ENCODE data around the gene SLF2.

Gene SLF2

GRCh38 chr10:100989088-100989487 is 76.3 kb downstream of the SLF2 start:
- Histone ChIP-seq H3K9ac (ENCODE audit: low read length in 2 of 2) (no peak overlapping the region), H3K27ac (ENCODE audit: low read length) (no peak overlapping the region), H3K27me3 (ENCODE audit: control insufficient read depth in 1 of 2, insufficient read depth in 2 of 2, low read length in 2 of 2) (no peaks in the 10 kb centered on the region), H3K4me1 (ENCODE audit: control insufficient read depth, insufficient read depth, low read length) (peaks cover 21% of the 10 kb centered on the region), H3K9me3 (ENCODE audit: control insufficient read depth in 2 of 2, low read length in 2 of 2) (no peaks in the 10 kb centered on the region), H3K4me3 (ENCODE audit: low read length in 2 of 2) (no peak overlapping the region), H3K36me3 (ENCODE audit: control insufficient read depth in 2 of 2, insufficient read depth in 2 of 2, low read length in 2 of 2) (peaks cover 22 to 29% of the 10 kb centered on the region in 2 donors)

GRCh38 chr10:100993986-100994708 is 81.4 kb downstream of the SLF2 start:
- H3K27me3 ChIP-seq (ENCODE audit: control insufficient read depth in 1 of 2, insufficient read depth in 2 of 2, low read length in 2 of 2), result no peaks in the 10 kb centered on the region
- no peak overlapping the region for H3K27ac ChIP-seq (ENCODE audit: low read length)
- H3K9ac ChIP-seq (ENCODE audit: low read length in 2 of 2), result no peak overlapping the region

GRCh38 chr10:100995181-100995580 is 82.4 kb downstream of the SLF2 start:
- no peaks in the 10 kb centered on the region for H3K9me3 ChIP-seq (ENCODE audit: control insufficient read depth in 2 of 2, low read length in 2 of 2)
- peaks cover 22% of the 10 kb centered on the region for H3K4me1 ChIP-seq (ENCODE audit: control insufficient read depth, insufficient read depth, low read length)
- H3K36me3 ChIP-seq (ENCODE audit: control insufficient read depth in 2 of 2, insufficient read depth in 2 of 2, low read length in 2 of 2), result peaks cover 19 to 22% of the 10 kb centered on the region in 2 donors
- no peaks in the 10 kb centered on the region for H3K27me3 ChIP-seq (ENCODE audit: control insufficient read depth in 1 of 2, insufficient read depth in 2 of 2, low read length in 2 of 2)
- peak overlapping the region in 1 of 2 donors; percentile 13 for H3K9ac ChIP-seq (ENCODE audit: low read length in 2 of 2)
- no peak overlapping the region for H3K27ac ChIP-seq (ENCODE audit: low read length)
- H3K4me3 ChIP-seq (ENCODE audit: low read length in 2 of 2), result no peak overlapping the region

More at GRCh38 chr10:100993986-100994708, 81.4 kb downstream of the SLF2 start:
- peaks cover 22 to 25% of the 10 kb centered on the region in 2 donors for H3K36me3 ChIP-seq (ENCODE audit: control insufficient read depth in 2 of 2, insufficient read depth in 2 of 2, low read length in 2 of 2)
- H3K4me1 ChIP-seq (ENCODE audit: control insufficient read depth, insufficient read depth, low read length), result peaks cover 22% of the 10 kb centered on the region
- no peak overlapping the region for H3K4me3 ChIP-seq (ENCODE audit: low read length in 2 of 2)
- H3K9me3 ChIP-seq (ENCODE audit: control insufficient read depth in 2 of 2, low read length in 2 of 2), result no peaks in the 10 kb centered on the region

GRCh38 chr10:100996678-100997359 is 84.1 kb downstream of the SLF2 start:
- Histone ChIP-seq H3K9ac (ENCODE audit: low read length in 2 of 2) (peak overlapping the region; percentile 68 to 81), H3K9me3 (ENCODE audit: control insufficient read depth in 2 of 2, low read length in 2 of 2) (no peaks in the 10 kb centered on the region), H3K27me3 (ENCODE audit: control insufficient read depth in 1 of 2, insufficient read depth in 2 of 2, low read length in 2 of 2) (no peaks in the 10 kb centered on the region), H3K4me3 (ENCODE audit: low read length in 2 of 2) (peak overlapping the region; percentile 69 to 90), H3K36me3 (ENCODE audit: control insufficient read depth in 2 of 2, insufficient read depth in 2 of 2, low read length in 2 of 2) (peaks cover 8 to 11% of the 10 kb centered on the region in 2 donors), H3K4me1 (ENCODE audit: control insufficient read depth, insufficient read depth, low read length) (peaks cover 37% of the 10 kb centered on the region), H3K27ac (ENCODE audit: low read length) (peak overlapping the region; percentile 95)

- H3K9me3 ChIP-seq (ENCODE audit: control insufficient read depth in 2 of 2, low read length in 2 of 2), result no peaks in the 10 kb centered on the region
- no peaks in the 10 kb centered on the region for H3K27me3 ChIP-seq (ENCODE audit: control insufficient read depth in 1 of 2, insufficient read depth in 2 of 2, low read length in 2 of 2)
- peak overlapping the region; percentile 69 to 90 for H3K4me3 ChIP-seq (ENCODE audit: low read length in 2 of 2)
- H3K27ac ChIP-seq (ENCODE audit: low read length), result peak overlapping the region; percentile 95
- H3K4me1 ChIP-seq (ENCODE audit: control insufficient read depth, insufficient read depth, low read length), result peaks cover 44% of the 10 kb centered on the region
- peak overlapping the region; percentile 68 to 81 for H3K9ac ChIP-seq (ENCODE audit: low read length in 2 of 2)
- peaks cover 8 to 11% of the 10 kb centered on the region in 2 donors for H3K36me3 ChIP-seq (ENCODE audit: control insufficient read depth in 2 of 2, insufficient read depth in 2 of 2, low read length in 2 of 2)
These were observed 84.8 kb downstream of the SLF2 start for GRCh38 chr10:100997360-100998182.

- Histone ChIP-seq H3K27me3 (ENCODE audit: control insufficient read depth in 1 of 2, insufficient read depth in 2 of 2, low read length in 2 of 2) (no peaks in the 10 kb centered on the region), H3K36me3 (ENCODE audit: control insufficient read depth in 2 of 2, insufficient read depth in 2 of 2, low read length in 2 of 2) (peaks cover 11 to 13% of the 10 kb centered on the region in 2 donors), H3K4me3 (ENCODE audit: low read length in 2 of 2) (peak overlapping the region; percentile 69 to 90), H3K9ac (ENCODE audit: low read length in 2 of 2) (peak overlapping the region; percentile 81 to 88), H3K9me3 (ENCODE audit: control insufficient read depth in 2 of 2, low read length in 2 of 2) (no peaks in the 10 kb centered on the region), H3K4me1 (ENCODE audit: control insufficient read depth, insufficient read depth, low read length) (peaks cover 52% of the 10 kb centered on the region), H3K27ac (ENCODE audit: low read length) (peak overlapping the region; percentile 95)
These were observed 85.6 kb downstream of the SLF2 start for GRCh38 chr10:100998183-100998990.

GRCh38 chr10:100998991-100999741 is 86.4 kb downstream of the SLF2 start:
- Histone ChIP-seq H3K4me1 (ENCODE audit: control insufficient read depth, insufficient read depth, low read length) (peaks cover 56% of the 10 kb centered on the region), H3K36me3 (ENCODE audit: control insufficient read depth in 2 of 2, insufficient read depth in 2 of 2, low read length in 2 of 2) (peaks cover 14 to 16% of the 10 kb centered on the region in 2 donors), H3K4me3 (ENCODE audit: low read length in 2 of 2) (peak overlapping the region; percentile 69 to 90), H3K9ac (ENCODE audit: low read length in 2 of 2) (peak overlapping the region; percentile 81 to 88), H3K27me3 (ENCODE audit: control insufficient read depth in 1 of 2, insufficient read depth in 2 of 2, low read length in 2 of 2) (no peaks in the 10 kb centered on the region), H3K27ac (ENCODE audit: low read length) (peak overlapping the region; percentile 95), H3K9me3 (ENCODE audit: control insufficient read depth in 2 of 2, low read length in 2 of 2) (no peaks in the 10 kb centered on the region)

GRCh38 chr10:100999742-101000126 is 87.0 kb downstream of the SLF2 start, which contains the start of gene LZTS2:
TSS of gene LZTS2 (plus strand) at chr10:100999808. CDS start at chr10:101002539, 2,731 bp downstream.
- H3K9ac ChIP-seq (ENCODE audit: low read length in 2 of 2), result peak within 1 kb of the TSS; percentile 94 to 97
- H3K4me1 ChIP-seq (ENCODE audit: control insufficient read depth, insufficient read depth, low read length), result peaks cover 56% of the 10 kb centered on the region
- peaks cover 14 to 16% of the 10 kb centered on the region in 2 donors for H3K36me3 ChIP-seq (ENCODE audit: control insufficient read depth in 2 of 2, insufficient read depth in 2 of 2, low read length in 2 of 2)
- peak within 1 kb of the TSS; percentile 76 to 90 for H3K4me3 ChIP-seq (ENCODE audit: low read length in 2 of 2)
- peak within 1 kb of the TSS; percentile 98 for H3K27ac ChIP-seq (ENCODE audit: low read length)
- H3K27me3 ChIP-seq (ENCODE audit: control insufficient read depth in 1 of 2, insufficient read depth in 2 of 2, low read length in 2 of 2), result no peaks in the 10 kb centered on the region
- no peaks in the 10 kb centered on the region for H3K9me3 ChIP-seq (ENCODE audit: control insufficient read depth in 2 of 2, low read length in 2 of 2)

- H3K27ac ChIP-seq (ENCODE audit: low read length), result peak overlapping the region; percentile 98
- H3K27me3 ChIP-seq (ENCODE audit: control insufficient read depth in 1 of 2, insufficient read depth in 2 of 2, low read length in 2 of 2), result no peaks in the 10 kb centered on the region
- H3K36me3 ChIP-seq (ENCODE audit: control insufficient read depth in 2 of 2, insufficient read depth in 2 of 2, low read length in 2 of 2), result peaks cover 16 to 18% of the 10 kb centered on the region in 2 donors
- peaks cover 56% of the 10 kb centered on the region for H3K4me1 ChIP-seq (ENCODE audit: control insufficient read depth, insufficient read depth, low read length)
- peak overlapping the region; percentile 76 to 90 for H3K4me3 ChIP-seq (ENCODE audit: low read length in 2 of 2)
- no peaks in the 10 kb centered on the region for H3K9me3 ChIP-seq (ENCODE audit: control insufficient read depth in 2 of 2, low read length in 2 of 2)
- peak overlapping the region; percentile 94 to 97 for H3K9ac ChIP-seq (ENCODE audit: low read length in 2 of 2)
These were observed 87.6 kb downstream of the SLF2 start for GRCh38 chr10:101000127-101000914.

Data from stomach smooth muscle (tissue), 2 donors.